ENCODE results near the gene IL1RAPL1. TPM values are rescaled to one million over a fixed set of nuclear protein-coding genes. Genes with fewer than 3 reads are reported as not detected.
"Not testable (repeated sequence)": the region's sequence is repeated elsewhere in the genome, so short reads cannot be mapped to it uniquely, and the experiment has no call there.

Gene IL1RAPL1
- total RNA-seq, 1 experiment from 2014 or later = not detected

- no peak for DNase-seq
- Histone ChIP-seq H3K4me3 (ENCODE audit: low read length) (no peak overlapping the region), H3K4me1 (ENCODE audit: low read length) (no peaks in the 10 kb centered on the region), H3K9me2 (replicated peaks; ENCODE audit: insufficient read depth, low read length) (no peaks in the 10 kb centered on the region), H3K27me3 (ENCODE audit: low read length) (no peaks in the 10 kb centered on the region), H3K9me3 (ENCODE audit: low read length) (peaks cover 20% of the 10 kb centered on the region), H3K9ac (ENCODE audit: low read length) (no peak overlapping the region), H3K4me2 (ENCODE audit: low read depth, low read length, poor library complexity, severe bottlenecking) (no peak overlapping the region), H3K79me2 (ENCODE audit: low read length) (no peaks in the 10 kb centered on the region), H3K27ac (ENCODE audit: low read length) (no peak overlapping the region), H4K20me1 (ENCODE audit: insufficient read depth, low read depth, low read length) (no peaks in the 10 kb centered on the region), H2AFZ (ENCODE audit: low read length) (no peak overlapping the region), H3K36me3 (ENCODE audit: insufficient read depth, low read length) (no peaks in the 10 kb centered on the region)
Observed at GRCh38 chrX:29107231-29107630, 520.0 kb downstream of the IL1RAPL1 start.

- H3K27me3 ChIP-seq (ENCODE audit: low read length) = no peaks in the 10 kb centered on the region
- H3K36me3 ChIP-seq (ENCODE audit: insufficient read depth, low read length) = no peaks in the 10 kb centered on the region
- DNase-seq = no peak
- H3K9me3 ChIP-seq (ENCODE audit: low read length) = peaks cover 28% of the 10 kb centered on the region
- H2AFZ ChIP-seq (ENCODE audit: low read length) = no peak overlapping the region
- no peaks in the 10 kb centered on the region for H4K20me1 ChIP-seq (ENCODE audit: insufficient read depth, low read depth, low read length)
- H3K79me2 ChIP-seq (ENCODE audit: low read length) = no peaks in the 10 kb centered on the region
- H3K9ac ChIP-seq (ENCODE audit: low read length) = no peak overlapping the region
- no peak overlapping the region for H3K4me3 ChIP-seq (ENCODE audit: low read length)
- no peak overlapping the region for H3K4me2 ChIP-seq (ENCODE audit: low read depth, low read length, poor library complexity, severe bottlenecking)
- no peaks in the 10 kb centered on the region for H3K4me1 ChIP-seq (ENCODE audit: low read length)
- H3K9me2 ChIP-seq (replicated peaks; ENCODE audit: insufficient read depth, low read length) = no peaks in the 10 kb centered on the region
- no peak overlapping the region for H3K27ac ChIP-seq (ENCODE audit: low read length)
Observed at GRCh38 chrX:29110041-29110440, 522.8 kb downstream of the IL1RAPL1 start.

GRCh38 chrX:29113221-29113620 is 526.0 kb downstream of the IL1RAPL1 start:
- Histone ChIP-seq H2AFZ (ENCODE audit: low read length) (no peak overlapping the region), H3K27me3 (ENCODE audit: low read length) (no peaks in the 10 kb centered on the region), H3K79me2 (ENCODE audit: low read length) (no peaks in the 10 kb centered on the region), H3K4me3 (ENCODE audit: low read length) (no peak overlapping the region), H3K9me3 (ENCODE audit: low read length) (peaks cover 18% of the 10 kb centered on the region), H3K36me3 (ENCODE audit: insufficient read depth, low read length) (no peaks in the 10 kb centered on the region), H4K20me1 (ENCODE audit: insufficient read depth, low read depth, low read length) (no peaks in the 10 kb centered on the region), H3K9ac (ENCODE audit: low read length) (no peak overlapping the region), H3K9me2 (replicated peaks; ENCODE audit: insufficient read depth, low read length) (no peaks in the 10 kb centered on the region), H3K4me2 (ENCODE audit: low read depth, low read length, poor library complexity, severe bottlenecking) (no peak overlapping the region), H3K27ac (ENCODE audit: low read length) (no peak overlapping the region), H3K4me1 (ENCODE audit: low read length) (no peaks in the 10 kb centered on the region)
- no peak for DNase-seq

DNA sequence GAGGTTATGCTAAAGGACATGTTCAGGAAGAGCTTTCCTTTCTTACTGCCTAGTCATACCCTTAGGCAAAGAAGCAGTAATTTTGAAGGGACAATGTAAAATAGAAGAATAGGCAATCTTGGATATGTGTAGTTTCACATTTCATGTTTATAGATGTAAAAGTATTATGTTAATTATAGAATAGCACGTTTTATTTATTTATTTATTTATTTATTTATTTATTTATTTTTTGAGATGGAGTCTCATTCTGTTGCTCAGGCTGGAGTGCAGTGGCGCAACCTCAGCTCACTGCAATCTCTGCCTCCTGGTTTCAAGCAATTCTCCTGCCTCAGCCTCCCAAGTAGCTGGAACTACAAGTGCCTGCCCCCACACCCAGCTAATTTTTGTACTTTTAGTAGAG is 535.6 kb downstream of the IL1RAPL1 start:
- not testable (repeated sequence) for H3K9ac ChIP-seq (ENCODE audit: low read length); H3K27ac ChIP-seq (ENCODE audit: low read length); H3K27me3 ChIP-seq (ENCODE audit: low read length); H2AFZ ChIP-seq (ENCODE audit: low read length); H3K36me3 ChIP-seq (ENCODE audit: insufficient read depth, low read length); H3K4me1 ChIP-seq (ENCODE audit: low read length); H3K4me2 ChIP-seq (ENCODE audit: low read depth, low read length, poor library complexity, severe bottlenecking); H3K9me2 ChIP-seq (replicated peaks; ENCODE audit: insufficient read depth, low read length); H4K20me1 ChIP-seq (ENCODE audit: insufficient read depth, low read depth, low read length); H3K79me2 ChIP-seq (ENCODE audit: low read length); DNase-seq; H3K4me3 ChIP-seq (ENCODE audit: low read length)
- peaks cover 47% of the 10 kb centered on the region for H3K9me3 ChIP-seq (ENCODE audit: low read length)

DNA sequence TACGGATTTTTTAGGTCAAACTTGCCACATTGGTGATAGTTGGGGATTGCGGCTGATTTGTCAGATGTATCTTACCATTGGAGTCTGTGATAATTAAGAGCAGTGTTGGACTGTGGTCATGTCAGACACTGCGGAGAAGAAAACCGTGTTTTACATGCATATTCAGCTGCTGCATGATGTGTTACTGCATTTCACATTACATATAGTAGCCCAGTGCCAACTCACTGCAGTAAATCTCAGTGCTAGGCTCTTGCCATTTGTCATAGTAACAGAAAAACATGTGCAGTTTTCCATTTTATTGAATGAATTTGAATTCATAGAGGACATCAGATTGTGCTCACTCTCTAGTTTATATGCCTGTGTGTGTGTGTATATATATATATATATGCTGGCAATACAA is 543.7 kb downstream of the IL1RAPL1 start:
- Histone ChIP-seq H3K4me1 (ENCODE audit: low read length) (no peaks in the 10 kb centered on the region), H3K9ac (ENCODE audit: low read length) (no peak overlapping the region), H3K79me2 (ENCODE audit: low read length) (no peaks in the 10 kb centered on the region), H3K4me3 (ENCODE audit: low read length) (no peak overlapping the region), H3K9me3 (ENCODE audit: low read length) (peaks cover 40% of the 10 kb centered on the region), H3K4me2 (ENCODE audit: low read depth, low read length, poor library complexity, severe bottlenecking) (no peak overlapping the region), H3K27me3 (ENCODE audit: low read length) (no peaks in the 10 kb centered on the region), H3K27ac (ENCODE audit: low read length) (no peak overlapping the region), H2AFZ (ENCODE audit: low read length) (no peak overlapping the region), H3K36me3 (ENCODE audit: insufficient read depth, low read length) (no peaks in the 10 kb centered on the region), H3K9me2 (replicated peaks; ENCODE audit: insufficient read depth, low read length) (no peaks in the 10 kb centered on the region), H4K20me1 (ENCODE audit: insufficient read depth, low read depth, low read length) (no peaks in the 10 kb centered on the region)
- no peak for DNase-seq

DNA sequence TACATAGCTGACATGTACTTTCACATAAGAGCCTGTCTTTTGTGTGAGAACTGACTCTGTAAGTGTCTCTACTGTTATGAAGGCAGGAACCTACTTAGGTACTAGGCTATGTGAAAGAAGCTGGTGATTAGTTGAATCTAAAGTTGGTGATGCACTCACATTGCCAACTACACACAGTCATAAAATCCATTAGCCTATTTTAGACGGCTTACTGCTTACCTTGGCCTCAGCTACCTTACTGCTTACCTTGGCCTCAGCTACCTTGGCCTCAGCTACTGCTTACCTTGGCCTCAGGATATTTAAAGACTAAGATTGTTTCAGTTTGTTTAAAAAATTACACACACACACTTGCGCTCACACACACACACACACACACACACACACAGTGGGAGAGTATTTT is 549.7 kb downstream of the IL1RAPL1 start:
- Histone ChIP-seq H2AFZ (ENCODE audit: low read length) (no peak overlapping the region), H3K4me1 (ENCODE audit: low read length) (no peaks in the 10 kb centered on the region), H3K9ac (ENCODE audit: low read length) (no peak overlapping the region), H3K36me3 (ENCODE audit: insufficient read depth, low read length) (no peaks in the 10 kb centered on the region), H4K20me1 (ENCODE audit: insufficient read depth, low read depth, low read length) (no peaks in the 10 kb centered on the region), H3K27ac (ENCODE audit: low read length) (no peak overlapping the region), H3K4me2 (ENCODE audit: low read depth, low read length, poor library complexity, severe bottlenecking) (no peak overlapping the region), H3K9me2 (replicated peaks; ENCODE audit: insufficient read depth, low read length) (no peaks in the 10 kb centered on the region), H3K27me3 (ENCODE audit: low read length) (no peaks in the 10 kb centered on the region), H3K4me3 (ENCODE audit: low read length) (no peak overlapping the region), H3K9me3 (ENCODE audit: low read length) (peaks cover 29% of the 10 kb centered on the region), H3K79me2 (ENCODE audit: low read length) (no peaks in the 10 kb centered on the region)
- no peak for DNase-seq

DNA sequence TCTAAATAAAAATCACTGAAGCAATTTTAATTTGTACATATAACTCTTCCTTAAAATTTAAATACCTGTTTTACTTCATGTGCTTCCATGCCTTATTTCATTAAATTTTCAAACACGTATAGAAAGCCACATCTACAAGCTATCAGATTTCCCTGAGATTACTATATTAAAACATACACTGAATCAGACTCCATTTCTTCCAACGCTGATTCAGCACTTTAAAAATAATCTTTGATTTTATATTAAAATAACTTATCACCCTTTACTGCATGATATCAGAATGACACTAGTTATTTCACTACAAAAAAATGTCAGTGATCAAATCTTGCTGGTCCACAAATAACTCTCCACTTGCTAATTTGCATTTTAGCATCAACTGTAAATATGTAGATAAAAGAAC is 550.8 kb downstream of the IL1RAPL1 start:
- no peak overlapping the region for H3K27ac ChIP-seq (ENCODE audit: low read length)
- no peaks in the 10 kb centered on the region for H4K20me1 ChIP-seq (ENCODE audit: insufficient read depth, low read depth, low read length)
- no peaks in the 10 kb centered on the region for H3K79me2 ChIP-seq (ENCODE audit: low read length)
- no peak overlapping the region for H3K4me2 ChIP-seq (ENCODE audit: low read depth, low read length, poor library complexity, severe bottlenecking)
- no peak overlapping the region for H3K4me3 ChIP-seq (ENCODE audit: low read length)
- no peaks in the 10 kb centered on the region for H3K36me3 ChIP-seq (ENCODE audit: insufficient read depth, low read length)
- no peak overlapping the region for H2AFZ ChIP-seq (ENCODE audit: low read length)
- H3K9me2 ChIP-seq (replicated peaks; ENCODE audit: insufficient read depth, low read length) = no peaks in the 10 kb centered on the region
- H3K9me3 ChIP-seq (ENCODE audit: low read length) = peaks cover 33% of the 10 kb centered on the region
- no peak for DNase-seq
- H3K27me3 ChIP-seq (ENCODE audit: low read length) = no peaks in the 10 kb centered on the region
- H3K4me1 ChIP-seq (ENCODE audit: low read length) = no peaks in the 10 kb centered on the region
- H3K9ac ChIP-seq (ENCODE audit: low read length) = no peak overlapping the region

GRCh38 chrX:29143356-29143755 is 556.1 kb downstream of the IL1RAPL1 start:
- Histone ChIP-seq H3K36me3 (ENCODE audit: insufficient read depth, low read length) (no peaks in the 10 kb centered on the region), H3K27me3 (ENCODE audit: low read length) (no peaks in the 10 kb centered on the region), H3K9me2 (replicated peaks; ENCODE audit: insufficient read depth, low read length) (no peaks in the 10 kb centered on the region), H3K4me1 (ENCODE audit: low read length) (no peaks in the 10 kb centered on the region), H3K4me3 (ENCODE audit: low read length) (no peak overlapping the region), H3K4me2 (ENCODE audit: low read depth, low read length, poor library complexity, severe bottlenecking) (no peak overlapping the region), H3K79me2 (ENCODE audit: low read length) (no peaks in the 10 kb centered on the region), H3K9ac (ENCODE audit: low read length) (no peak overlapping the region), H2AFZ (ENCODE audit: low read length) (no peak overlapping the region), H4K20me1 (ENCODE audit: insufficient read depth, low read depth, low read length) (no peaks in the 10 kb centered on the region), H3K9me3 (ENCODE audit: low read length) (peaks cover 19% of the 10 kb centered on the region), H3K27ac (ENCODE audit: low read length) (no peak overlapping the region)
- DNase-seq = no peak

GRCh38 chrX:29143756-29144155 is 556.5 kb downstream of the IL1RAPL1 start:
- no peak for DNase-seq
- no peak overlapping the region for H3K27ac ChIP-seq (ENCODE audit: low read length)
- H3K9me2 ChIP-seq (replicated peaks; ENCODE audit: insufficient read depth, low read length) = no peaks in the 10 kb centered on the region
- H3K4me1 ChIP-seq (ENCODE audit: low read length) = no peaks in the 10 kb centered on the region
- H3K9ac ChIP-seq (ENCODE audit: low read length) = no peak overlapping the region
- peaks cover 21% of the 10 kb centered on the region for H3K9me3 ChIP-seq (ENCODE audit: low read length)
- no peaks in the 10 kb centered on the region for H4K20me1 ChIP-seq (ENCODE audit: insufficient read depth, low read depth, low read length)
- H3K79me2 ChIP-seq (ENCODE audit: low read length) = no peaks in the 10 kb centered on the region
- no peaks in the 10 kb centered on the region for H3K36me3 ChIP-seq (ENCODE audit: insufficient read depth, low read length)
- no peak overlapping the region for H2AFZ ChIP-seq (ENCODE audit: low read length)
- no peaks in the 10 kb centered on the region for H3K27me3 ChIP-seq (ENCODE audit: low read length)
- H3K4me2 ChIP-seq (ENCODE audit: low read depth, low read length, poor library complexity, severe bottlenecking) = no peak overlapping the region
- no peak overlapping the region for H3K4me3 ChIP-seq (ENCODE audit: low read length)

All from Karpas-422 (cell line).